Mucosa of stomach (tissue), 1 donor: ENCODE measurements around the gene KSR2.
"Not testable (repeated sequence)": the region's sequence is repeated elsewhere in the genome, so short reads cannot be mapped to it uniquely, and the experiment has no call there.

Experiments
- H3K27me3 ChIP-seq: one replicate; pipeline ENCODE4 v1.7.0; 2013; ENCODE audit warnings: mild to moderate bottlenecking, low read length; ENCODE audit not compliant: control insufficient read depth, insufficient read depth
- H3K36me3 ChIP-seq: one replicate; pipeline ENCODE4 v1.7.0; 2013; ENCODE audit warnings: low read length; ENCODE audit not compliant: control insufficient read depth, insufficient read depth
- H3K4me1 ChIP-seq: one replicate; pipeline ENCODE4 v1.7.0; 2013; ENCODE audit warnings: mild to moderate bottlenecking, low read length; ENCODE audit not compliant: control insufficient read depth, insufficient read depth
- H3K4me3 ChIP-seq: one replicate; pipeline ENCODE4 v1.7.0; 2013; ENCODE audit warnings: low read length
- H3K9ac ChIP-seq: one replicate; pipeline ENCODE4 v1.7.0; 2013; ENCODE audit warnings: mild to moderate bottlenecking, low read length, moderate library complexity
- H3K9me3 ChIP-seq: one replicate; pipeline ENCODE4 v1.7.0; 2013; ENCODE audit warnings: mild to moderate bottlenecking, low read length, moderate library complexity; ENCODE audit not compliant: control insufficient read depth
- donor health status: Pancreatic carcinoma.

The KSR2 gene

GRCh38 chr12:117903110-117903840, 65.5 kb downstream of the KSR2 start:
- Histone ChIP-seq H3K27me3 (no peaks in the 10 kb centered on the region), H3K4me3 (no peak overlapping the region), H3K36me3 (no peaks in the 10 kb centered on the region), H3K9me3 (no peaks in the 10 kb centered on the region), H3K9ac (no peak overlapping the region), H3K4me1 (no peaks in the 10 kb centered on the region)

GRCh38 chr12:117901631-117902030, 67.2 kb downstream of the KSR2 start:
- no peak overlapping the region for H3K9ac ChIP-seq
- H3K9me3 ChIP-seq = no peaks in the 10 kb centered on the region
- H3K4me3 ChIP-seq = no peak overlapping the region
- H3K36me3 ChIP-seq = no peaks in the 10 kb centered on the region
- no peaks in the 10 kb centered on the region for H3K27me3 ChIP-seq
- H3K4me1 ChIP-seq = no peaks in the 10 kb centered on the region

GRCh38 chr12:117900561-117900960, 68.2 kb downstream of the KSR2 start:
- H3K36me3 ChIP-seq = no peaks in the 10 kb centered on the region
- no peaks in the 10 kb centered on the region for H3K4me1 ChIP-seq
- H3K27me3 ChIP-seq = no peaks in the 10 kb centered on the region
- no peaks in the 10 kb centered on the region for H3K9me3 ChIP-seq
- no peak overlapping the region for H3K9ac ChIP-seq
- H3K4me3 ChIP-seq = no peak overlapping the region

- Histone ChIP-seq H3K9me3 (no peaks in the 10 kb centered on the region), H3K4me3 (no peak overlapping the region), H3K36me3 (no peaks in the 10 kb centered on the region), H3K4me1 (no peaks in the 10 kb centered on the region), H3K27me3 (no peaks in the 10 kb centered on the region), H3K9ac (no peak overlapping the region)
Observed at GRCh38 chr12:117897372-117898161, 71.2 kb downstream of the KSR2 start.

- Histone ChIP-seq H3K9ac (no peak overlapping the region), H3K9me3 (no peaks in the 10 kb centered on the region)
Observed at GRCh38 chr12:117896009-117896408, 72.8 kb downstream of the KSR2 start.

DNA sequence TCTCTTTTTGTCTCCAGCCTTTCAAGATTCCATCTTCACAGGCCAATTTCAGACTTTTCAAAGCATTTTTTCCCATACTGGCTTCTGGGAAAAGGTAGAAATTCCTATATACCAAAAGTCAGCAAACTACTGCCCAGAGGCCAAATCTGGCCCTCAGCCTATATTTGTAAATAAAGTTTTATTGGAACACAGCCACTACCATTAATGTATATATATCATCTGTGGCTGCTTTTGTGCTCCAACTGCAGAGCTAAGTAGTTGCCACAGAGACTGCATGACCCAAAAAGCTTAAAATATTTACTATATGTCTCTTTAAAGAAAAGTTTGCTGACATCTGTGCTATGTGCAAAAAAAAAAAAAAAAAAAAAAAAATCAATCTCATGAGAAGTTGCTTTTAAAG, 76.3 kb downstream of the KSR2 start:
- Histone ChIP-seq H3K36me3 (no peaks in the 10 kb centered on the region), H3K4me1 (no peaks in the 10 kb centered on the region), H3K27me3 (no peaks in the 10 kb centered on the region), H3K4me3 (no peak overlapping the region), H3K9ac (no peak overlapping the region), H3K9me3 (no peaks in the 10 kb centered on the region)

More at GRCh38 chr12:117896009-117896408, 72.8 kb downstream of the KSR2 start:
- no peaks in the 10 kb centered on the region for H3K27me3 ChIP-seq
- no peak overlapping the region for H3K4me3 ChIP-seq
- H3K4me1 ChIP-seq = no peaks in the 10 kb centered on the region
- H3K36me3 ChIP-seq = no peaks in the 10 kb centered on the region

DNA sequence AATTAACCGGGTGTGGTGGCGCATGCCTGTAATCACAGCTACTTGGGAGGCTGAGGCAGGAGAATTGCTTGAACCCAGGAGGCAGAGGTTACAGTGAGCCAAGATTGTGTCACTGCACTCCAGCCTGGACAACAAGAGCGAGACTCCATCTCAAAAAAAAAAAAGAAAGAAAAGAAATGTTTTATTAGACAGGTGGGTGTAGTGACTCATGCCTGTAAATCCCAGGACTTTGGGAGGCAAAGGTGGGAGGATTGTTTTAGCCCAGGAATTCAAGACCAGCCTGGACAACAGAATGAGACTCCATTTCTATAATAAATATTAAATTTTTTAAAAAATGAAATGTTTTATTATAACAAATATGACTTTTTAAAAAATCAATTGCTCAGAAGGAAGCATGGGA, 77.5 kb downstream of the KSR2 start:
- not testable (repeated sequence) for H3K27me3 ChIP-seq, H3K4me1 ChIP-seq, H3K4me3 ChIP-seq, H3K9ac ChIP-seq, H3K9me3 ChIP-seq, H3K36me3 ChIP-seq

DNA sequence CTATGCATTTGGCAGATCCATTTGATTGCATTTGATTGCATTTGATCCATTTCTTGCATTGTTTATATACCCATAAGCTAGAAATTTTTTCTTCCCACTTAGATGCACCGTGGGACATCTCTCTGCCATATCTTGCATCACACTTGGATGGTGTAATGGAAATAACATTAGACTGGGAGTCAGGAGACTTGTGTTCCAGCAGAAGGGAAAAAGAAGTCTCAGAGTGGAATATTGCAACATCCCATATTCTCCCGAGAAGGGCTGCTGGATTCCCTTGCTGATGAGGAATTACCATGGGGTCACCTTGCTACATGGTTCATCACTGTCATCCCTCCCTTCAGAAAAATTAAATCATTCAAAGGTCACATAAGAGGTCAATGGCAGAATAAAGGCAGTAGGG, 78.1 kb downstream of the KSR2 start:
- Histone ChIP-seq H3K27me3 (no peaks in the 10 kb centered on the region), H3K36me3 (no peaks in the 10 kb centered on the region), H3K9ac (no peak overlapping the region), H3K4me3 (no peak overlapping the region), H3K4me1 (no peaks in the 10 kb centered on the region), H3K9me3 (no peaks in the 10 kb centered on the region)

DNA sequence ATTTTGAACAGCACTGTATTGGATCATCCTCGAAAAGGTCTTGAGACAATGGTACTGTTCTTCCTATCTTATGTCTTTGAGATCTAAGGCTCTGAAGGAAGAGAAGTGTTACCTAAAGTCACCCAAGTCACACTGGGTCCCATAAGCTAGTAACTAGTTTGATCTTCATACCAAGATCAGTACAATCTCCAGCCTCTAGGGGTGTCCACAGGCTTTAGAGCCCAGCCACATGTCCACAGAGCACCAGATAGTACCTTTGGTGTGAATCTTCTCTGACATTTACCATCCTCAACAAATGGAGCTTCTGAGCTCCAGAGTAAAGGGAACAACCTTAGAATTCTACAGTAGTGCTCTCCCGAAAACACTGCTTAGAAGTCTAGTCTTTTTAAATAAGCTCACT, 78.7 kb downstream of the KSR2 start:
- H3K36me3 ChIP-seq = no peaks in the 10 kb centered on the region
- H3K4me1 ChIP-seq = no peaks in the 10 kb centered on the region
- no peak overlapping the region for H3K4me3 ChIP-seq
- no peak overlapping the region for H3K9ac ChIP-seq
- H3K9me3 ChIP-seq = no peaks in the 10 kb centered on the region
- peaks cover 1% of the 10 kb centered on the region for H3K27me3 ChIP-seq

DNA sequence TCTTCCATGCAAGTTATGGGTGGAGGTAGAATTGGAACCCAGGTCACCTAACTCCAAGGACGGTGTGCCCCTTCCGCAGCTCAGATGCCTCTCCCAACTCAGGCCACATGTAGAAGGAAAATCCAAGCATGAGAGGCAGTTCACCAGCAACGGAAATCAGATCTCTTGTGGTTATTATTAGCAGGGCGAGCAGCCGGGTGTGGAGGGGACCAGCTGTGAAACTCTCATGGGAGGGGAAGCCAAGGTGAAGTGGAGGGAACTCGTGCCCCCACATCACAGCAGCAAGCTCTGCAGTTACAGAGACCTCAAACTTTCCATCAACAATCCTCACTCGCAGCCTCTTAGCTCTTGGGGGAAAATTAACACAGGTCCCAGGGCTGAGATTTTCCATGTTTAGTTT, 79.7 kb downstream of the KSR2 start:
- no peak overlapping the region for H3K9ac ChIP-seq
- H3K36me3 ChIP-seq = no peaks in the 10 kb centered on the region
- no peaks in the 10 kb centered on the region for H3K4me1 ChIP-seq
- no peaks in the 10 kb centered on the region for H3K9me3 ChIP-seq
- H3K4me3 ChIP-seq = no peak overlapping the region
- peaks cover 6% of the 10 kb centered on the region for H3K27me3 ChIP-seq

GRCh38 chr12:117885211-117885610, 83.6 kb downstream of the KSR2 start:
- Histone ChIP-seq H3K9me3 (no peaks in the 10 kb centered on the region), H3K27me3 (peaks cover 6% of the 10 kb centered on the region)

DNA sequence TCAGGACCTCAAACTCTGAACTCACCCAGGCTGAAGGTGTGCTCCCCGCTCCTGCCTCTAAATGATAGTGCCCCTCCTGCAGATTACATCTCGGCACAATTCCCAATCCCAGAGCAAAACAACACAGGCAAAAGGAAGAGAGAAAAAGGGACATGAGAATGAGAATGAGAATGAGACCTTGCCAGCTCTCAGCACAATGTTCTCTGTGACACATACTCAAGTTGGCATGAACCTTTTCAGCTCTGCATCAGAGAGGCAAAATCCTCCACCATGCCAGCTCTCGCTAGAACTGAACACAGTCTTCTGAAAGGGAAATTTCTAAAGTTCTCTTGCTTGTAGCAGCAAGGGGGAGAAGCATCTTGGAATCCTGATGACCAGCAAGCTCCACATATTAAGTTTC, 84.6 kb downstream of the KSR2 start:
- H3K4me1 ChIP-seq = no peaks in the 10 kb centered on the region
- H3K36me3 ChIP-seq = no peaks in the 10 kb centered on the region
- H3K9me3 ChIP-seq = no peaks in the 10 kb centered on the region
- peaks cover 6% of the 10 kb centered on the region for H3K27me3 ChIP-seq
- H3K4me3 ChIP-seq = no peak overlapping the region
- no peak overlapping the region for H3K9ac ChIP-seq

More at GRCh38 chr12:117885211-117885610, 83.6 kb downstream of the KSR2 start:
- H3K9ac ChIP-seq = no peak overlapping the region
- no peak overlapping the region for H3K4me3 ChIP-seq
- no peaks in the 10 kb centered on the region for H3K4me1 ChIP-seq
- H3K36me3 ChIP-seq = no peaks in the 10 kb centered on the region
